Upper lobe of left lung (tissue), 4 donors: ENCODE data around the gene KRTAP5-2.

Experiments used
- POLR2A ChIP-seq, 4 donors: fragments of 450-650 bp; IDR thresholded peaks; one replicate each; pipeline ENCODE4 v1.5.1; 2016 to 2017; ENCODE audit warnings: antibody characterized with exemption in 4 of 4, mild to moderate bottlenecking in 2 of 4
- TF ChIP-seq, protein P1 (sequence below), 6 experiments: fragments of 450-650 bp in 4 of 6; fragments of 200-600 bp in 2 of 6; sonication (generic) in 2 of 6; IDR thresholded peaks; one replicate each; pipeline ENCODE4 v1.5.1; 2016 to 2019; ENCODE audit warnings: antibody characterized with exemption in 6 of 6

DNA sequence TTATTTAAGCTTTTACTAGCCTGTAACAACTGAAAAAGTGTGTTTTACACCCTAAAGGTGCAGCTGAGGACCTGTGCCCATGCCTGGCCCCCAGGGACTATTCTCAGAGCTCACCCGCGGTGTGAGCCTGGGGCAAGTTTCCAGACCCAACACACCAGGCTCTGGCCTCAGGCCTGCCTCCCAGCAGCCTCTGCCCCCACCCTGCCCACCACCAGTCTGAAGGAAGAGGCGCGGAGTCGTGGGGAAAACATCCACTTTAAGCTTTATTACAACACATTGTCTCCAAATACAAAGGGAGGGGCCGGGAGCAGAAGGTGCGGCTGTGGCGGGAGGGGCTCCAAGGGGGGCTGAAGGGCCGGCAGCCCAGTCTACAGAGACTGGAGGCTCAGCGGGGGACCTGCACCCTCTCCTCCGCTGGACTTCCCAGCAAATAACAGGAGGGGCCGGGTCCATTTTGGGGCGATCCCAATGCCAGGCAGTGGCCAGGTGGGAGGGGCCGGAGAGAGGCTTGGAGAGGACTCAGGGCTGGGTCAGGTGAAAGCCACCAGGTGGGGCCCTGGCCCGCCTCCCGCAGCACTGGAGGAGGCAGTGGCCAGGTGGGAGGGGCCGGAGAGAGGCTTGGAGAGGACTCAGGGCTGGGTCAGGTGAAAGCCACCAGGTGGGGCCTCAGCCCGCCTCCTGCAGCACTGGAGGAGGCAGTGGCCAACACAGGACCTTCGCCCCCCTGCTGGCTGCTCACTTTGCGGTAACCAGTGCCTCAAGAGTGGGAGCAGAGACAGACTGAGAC is 44.1 kb downstream of the KRTAP5-2 start:
- TF ChIP-seq POLR2A (IDR thresholded peaks at IDR 0.05), result peak in 1 of 4 donors; percentile 47
- TF ChIP-seq, protein P1, sequence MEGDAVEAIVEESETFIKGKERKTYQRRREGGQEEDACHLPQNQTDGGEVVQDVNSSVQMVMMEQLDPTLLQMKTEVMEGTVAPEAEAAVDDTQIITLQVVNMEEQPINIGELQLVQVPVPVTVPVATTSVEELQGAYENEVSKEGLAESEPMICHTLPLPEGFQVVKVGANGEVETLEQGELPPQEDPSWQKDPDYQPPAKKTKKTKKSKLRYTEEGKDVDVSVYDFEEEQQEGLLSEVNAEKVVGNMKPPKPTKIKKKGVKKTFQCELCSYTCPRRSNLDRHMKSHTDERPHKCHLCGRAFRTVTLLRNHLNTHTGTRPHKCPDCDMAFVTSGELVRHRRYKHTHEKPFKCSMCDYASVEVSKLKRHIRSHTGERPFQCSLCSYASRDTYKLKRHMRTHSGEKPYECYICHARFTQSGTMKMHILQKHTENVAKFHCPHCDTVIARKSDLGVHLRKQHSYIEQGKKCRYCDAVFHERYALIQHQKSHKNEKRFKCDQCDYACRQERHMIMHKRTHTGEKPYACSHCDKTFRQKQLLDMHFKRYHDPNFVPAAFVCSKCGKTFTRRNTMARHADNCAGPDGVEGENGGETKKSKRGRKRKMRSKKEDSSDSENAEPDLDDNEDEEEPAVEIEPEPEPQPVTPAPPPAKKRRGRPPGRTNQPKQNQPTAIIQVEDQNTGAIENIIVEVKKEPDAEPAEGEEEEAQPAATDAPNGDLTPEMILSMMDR (IDR thresholded peaks at IDR 0.05), result peak in 4 of 6 experiments; percentile 23 to 52 (median 39)
